ENCODE results near the gene VTI1A.

DNA sequence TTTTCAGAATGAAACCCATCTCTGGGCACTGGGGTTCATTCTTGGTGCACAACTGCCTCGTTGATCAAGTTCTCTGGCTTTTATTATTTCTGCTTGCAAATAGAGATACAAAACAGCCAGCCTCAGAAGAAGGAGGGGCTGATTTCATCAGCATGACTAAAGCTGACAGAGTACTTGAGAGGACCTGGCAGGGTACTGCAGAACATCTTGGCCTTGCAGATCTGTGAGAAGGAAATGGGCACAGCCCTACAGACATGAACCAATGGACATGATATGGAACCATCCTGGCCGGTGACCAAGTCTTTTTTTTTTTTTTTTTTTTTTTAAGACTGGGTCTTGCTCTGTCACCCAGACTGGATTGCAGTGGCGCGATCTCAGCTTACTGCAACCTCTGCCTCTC lies 240.6 kb downstream of the VTI1A start:
- TF ChIP-seq FOS (IDR thresholded peaks at IDR 0.05; ENCODE audit: low read depth, low read length), result no peak
- no peak for TF ChIP-seq CTCF (conservative IDR thresholded peaks at IDR 0.05; ENCODE audit: low read depth, low read length)

Measured in IMR-90 (cell line).